Eye (tissue), 1 donor: ENCODE data around the gene NUBP1.
"Not testable (repeated sequence)": the region's sequence is repeated elsewhere in the genome, so short reads cannot be mapped to it uniquely, and the experiment has no call there.

Experiments used
- DNase-seq: peaks from one replicate; pipeline ENCODE4 v3.0.0-alpha.2; 2015

Gene NUBP1

DNA sequence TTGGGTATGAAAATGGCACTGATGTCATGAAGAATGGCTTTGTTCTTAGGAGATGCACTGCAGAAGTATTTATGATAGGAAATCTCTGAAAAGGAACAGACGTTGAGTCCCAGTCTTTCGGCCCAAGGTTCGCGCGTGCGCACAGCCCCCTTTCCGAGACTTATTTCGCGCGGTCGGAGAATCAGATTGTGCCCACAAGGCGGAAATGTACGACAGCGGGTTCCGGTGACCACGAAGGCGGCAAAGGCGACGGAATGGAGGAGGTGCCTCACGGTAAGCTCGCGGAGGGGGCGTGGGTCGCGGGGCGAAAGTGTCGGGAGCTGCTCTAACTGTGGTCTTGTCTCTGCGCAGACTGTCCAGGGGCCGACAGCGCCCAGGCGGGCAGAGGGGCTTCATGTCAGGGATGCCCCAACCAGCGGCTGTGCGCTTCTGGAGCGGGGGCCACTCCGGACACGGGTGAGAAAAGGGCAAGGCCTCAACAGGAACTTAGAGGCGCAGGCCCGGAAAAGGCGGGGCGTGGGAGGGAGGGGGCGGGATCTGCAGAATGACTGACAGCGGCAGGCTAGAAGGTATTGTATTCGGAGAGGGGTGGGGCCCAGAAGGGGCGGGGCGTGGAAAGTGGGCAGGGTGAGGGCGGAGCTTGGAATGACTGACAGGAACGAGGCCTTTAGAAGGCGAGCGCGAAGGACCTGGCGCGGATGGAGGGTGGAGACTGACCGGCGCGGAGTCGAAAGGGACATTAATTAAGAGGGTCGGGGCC is at the start of gene NUBP1:
Gene NUBP1, plus strand, starts transcription at position 233 of the 760 bp plus-strand sequence. Its CDS starts 22 bp downstream, at position 255.
- peak; percentile 99 for DNase-seq

DNA sequence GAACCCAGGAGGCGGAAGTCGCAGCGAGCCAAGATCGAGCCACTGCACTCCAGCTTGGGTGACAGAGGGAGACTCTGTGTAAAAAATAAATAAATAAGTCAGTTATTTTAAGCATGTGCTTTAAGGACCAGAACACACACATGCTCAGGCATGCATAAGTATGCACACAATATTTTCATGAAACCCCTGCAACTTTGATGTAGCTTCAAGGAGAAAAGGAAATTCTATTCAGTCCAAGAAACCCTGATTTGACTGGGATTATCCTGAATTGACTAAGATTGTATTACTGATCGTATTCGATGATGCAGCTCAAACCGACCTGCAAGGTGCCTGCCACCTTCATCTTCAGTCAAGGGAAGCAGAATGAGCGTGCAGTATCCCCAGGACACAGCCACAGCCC is 49.8 kb upstream of the NUBP1 start:
- DNase-seq, result no peak

DNA sequence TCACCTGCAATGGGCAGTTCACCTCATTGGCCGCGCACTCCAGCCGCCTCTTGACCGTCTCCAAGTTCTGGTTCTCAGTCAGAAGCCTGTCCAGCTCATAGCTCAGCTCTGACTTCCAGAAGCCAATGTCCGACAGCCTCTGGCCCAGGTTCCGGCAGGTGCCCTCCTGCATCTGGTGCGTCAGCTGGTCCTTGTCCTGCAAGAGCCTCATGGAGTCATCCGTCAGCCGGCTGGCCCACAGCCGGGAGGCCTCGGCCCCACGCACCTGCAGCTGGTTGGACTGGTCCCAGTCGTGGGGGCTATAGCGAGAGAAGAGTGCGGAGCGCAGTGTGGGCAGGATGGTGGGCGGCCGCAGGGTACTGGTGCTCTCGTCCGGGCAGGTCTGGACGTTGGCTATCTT is 49.3 kb upstream of the NUBP1 start:
- DNase-seq, result no peak

DNA sequence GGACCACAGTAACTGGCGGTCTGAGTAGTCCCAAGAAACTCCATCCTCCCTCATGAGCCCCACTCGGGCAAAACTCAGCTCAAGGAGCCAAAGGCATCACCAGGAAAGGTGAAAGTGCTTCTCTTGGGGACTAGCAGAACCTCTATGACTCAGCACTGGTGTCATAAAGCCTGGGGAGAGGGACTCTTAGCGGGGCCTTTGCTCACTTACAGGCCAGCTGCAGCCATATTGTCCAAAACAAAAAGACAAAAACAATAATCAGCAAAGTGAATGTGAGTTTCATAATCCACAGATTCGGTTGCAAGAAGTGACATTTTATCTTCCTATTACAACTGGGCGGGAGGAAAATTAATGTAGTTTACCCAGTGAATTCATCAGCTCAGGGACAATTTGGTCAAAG is 48.8 kb upstream of the NUBP1 start, which contains the start of gene TEKT5:
Gene TEKT5, minus strand, starts transcription at position 101 of the 400 bp plus-strand sequence. Its CDS starts 57 bp downstream, at position 44.
- no peak for DNase-seq

DNA sequence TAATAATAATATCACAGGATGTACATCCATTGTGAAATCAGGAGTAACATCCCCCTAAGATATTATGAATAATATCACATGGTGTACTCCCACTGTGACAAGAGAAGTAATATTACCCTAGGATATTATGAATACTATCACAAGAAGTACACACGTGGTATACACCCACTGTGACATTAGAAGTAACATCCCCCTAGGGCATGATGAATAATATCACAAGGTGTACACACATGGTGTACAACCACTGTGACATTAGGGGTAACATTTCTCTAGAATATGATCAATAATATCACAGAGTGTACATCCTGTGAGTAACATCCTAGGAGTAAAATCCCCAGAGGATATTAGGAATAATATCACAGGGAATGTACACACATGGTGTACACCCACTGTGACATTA is 43.9 kb upstream of the NUBP1 start:
- no peak for DNase-seq

DNA sequence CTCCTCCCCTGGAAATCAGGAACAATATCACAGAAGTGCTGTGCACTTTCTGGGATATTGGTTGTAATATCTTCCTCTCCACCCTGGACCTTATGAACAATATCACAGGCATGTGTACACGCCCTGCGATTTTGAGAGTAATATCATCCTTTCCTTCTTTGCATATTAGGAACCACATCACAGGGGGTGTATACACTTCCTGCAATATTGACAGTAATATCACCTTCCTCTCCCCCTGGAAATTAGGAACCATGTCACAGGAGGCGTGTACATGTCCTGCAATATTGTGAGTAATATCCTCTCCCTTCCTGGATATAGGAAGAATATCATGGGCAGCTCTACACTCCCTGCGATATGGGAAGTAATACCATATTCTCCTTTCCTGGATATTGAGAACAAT is 34.7 kb upstream of the NUBP1 start:
- no peak for DNase-seq

DNA sequence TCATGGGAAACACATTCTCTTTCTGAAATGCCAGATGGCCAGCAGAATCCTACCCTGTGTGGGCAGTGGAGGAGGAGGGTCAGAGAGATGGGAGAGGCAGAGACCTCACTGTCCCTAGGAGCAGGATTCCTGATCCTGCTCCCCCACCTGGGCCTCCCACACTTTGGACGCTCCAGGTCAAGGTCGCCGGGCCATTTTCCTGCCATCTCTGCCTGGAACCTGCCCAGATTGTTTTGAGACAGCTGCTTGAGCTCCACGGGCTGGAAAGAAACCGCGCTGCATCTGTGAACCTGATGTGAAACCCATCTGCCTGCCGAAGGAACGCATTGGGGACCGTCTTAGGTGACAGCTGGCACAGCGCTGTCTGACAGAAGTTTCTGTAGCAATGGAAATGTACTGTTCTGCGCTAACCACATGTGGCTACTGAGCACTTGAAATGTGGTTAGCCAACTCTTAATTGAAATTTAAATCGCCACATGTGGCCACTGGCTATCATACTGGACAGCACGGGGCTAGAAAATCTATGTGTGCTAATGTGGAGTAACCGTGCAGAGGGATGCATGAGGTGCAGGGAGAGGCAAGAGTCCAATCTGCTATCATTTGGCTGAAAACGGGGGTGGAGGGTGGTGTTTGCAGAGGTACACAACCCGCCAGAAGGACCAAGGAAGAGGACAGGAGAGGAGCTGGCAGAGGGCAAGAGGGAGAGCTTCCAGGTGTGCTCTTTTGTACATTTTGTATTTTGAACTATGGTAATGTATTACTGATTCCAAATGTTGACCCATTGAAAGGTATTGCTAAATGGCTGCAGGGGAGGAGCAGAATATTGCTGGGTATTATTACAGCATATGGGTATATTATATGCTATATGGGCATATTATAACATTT is 15.4 kb upstream of the NUBP1 start:
- peak; percentile 49 for DNase-seq

DNA sequence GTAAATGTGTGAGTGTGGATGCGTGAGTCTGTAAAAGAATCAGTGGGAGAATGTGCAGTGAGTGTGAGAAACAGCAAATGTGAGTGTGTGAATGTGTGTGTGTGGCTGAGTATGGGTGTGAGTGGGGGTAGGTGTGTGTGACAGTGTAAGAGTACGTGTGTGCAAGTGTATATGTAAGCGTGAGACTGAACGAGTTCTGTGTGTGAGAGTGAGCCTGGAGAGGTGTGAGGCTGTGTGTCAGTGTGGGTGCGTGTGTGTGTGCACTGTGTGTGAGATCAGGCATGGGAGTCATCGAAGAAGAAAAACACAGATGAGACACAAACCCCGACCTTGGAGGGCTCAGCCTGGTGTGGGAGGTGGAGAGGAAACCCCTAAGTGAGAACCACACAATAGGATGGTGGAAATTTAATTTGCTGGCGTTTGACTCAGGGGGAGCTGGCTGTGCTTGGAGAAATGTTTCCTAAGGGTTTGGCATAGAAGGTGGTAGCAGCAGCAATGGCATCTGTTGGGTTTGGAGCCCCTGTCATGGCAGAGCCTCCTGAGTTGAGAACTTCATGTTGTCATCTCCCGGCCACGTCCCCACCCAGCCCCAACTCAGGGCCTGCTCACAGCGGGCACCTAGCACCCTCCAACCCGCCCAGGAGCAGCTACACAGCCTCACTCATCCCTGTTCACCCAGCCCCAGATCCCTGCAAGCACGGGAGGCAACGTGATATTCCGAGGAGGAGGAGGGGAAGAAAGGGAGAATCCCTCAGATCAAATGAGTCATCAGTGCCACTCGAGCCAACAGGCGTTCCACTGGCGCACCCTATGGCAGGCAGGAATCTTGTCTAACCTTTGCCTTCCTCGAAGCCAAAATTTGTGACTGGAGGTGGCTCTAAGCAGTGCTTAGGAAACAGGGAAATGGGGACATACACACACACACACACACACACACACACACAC is 14.3 kb upstream of the NUBP1 start:
- no peak for DNase-seq

DNA sequence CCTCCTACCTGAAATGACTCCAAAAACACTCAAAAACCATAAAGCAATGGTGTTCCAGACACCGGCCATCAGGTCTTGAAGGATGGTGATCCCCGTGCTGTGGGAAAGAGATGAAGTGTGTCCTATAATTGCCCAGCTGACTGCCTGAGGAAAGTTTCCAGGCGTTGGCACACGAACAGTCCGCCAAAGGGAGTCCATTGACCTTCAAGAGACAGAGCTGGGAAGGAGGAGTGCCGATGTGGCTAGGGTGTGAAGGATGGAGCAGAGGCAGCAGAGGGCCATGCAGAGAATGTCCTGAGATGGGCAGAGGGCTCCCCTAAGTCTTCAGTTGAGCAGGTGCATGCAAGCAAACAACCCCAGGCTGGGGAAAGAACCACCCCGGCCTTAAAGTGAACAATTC is 11.9 kb upstream of the NUBP1 start:
- DNase-seq, result no peak

DNA sequence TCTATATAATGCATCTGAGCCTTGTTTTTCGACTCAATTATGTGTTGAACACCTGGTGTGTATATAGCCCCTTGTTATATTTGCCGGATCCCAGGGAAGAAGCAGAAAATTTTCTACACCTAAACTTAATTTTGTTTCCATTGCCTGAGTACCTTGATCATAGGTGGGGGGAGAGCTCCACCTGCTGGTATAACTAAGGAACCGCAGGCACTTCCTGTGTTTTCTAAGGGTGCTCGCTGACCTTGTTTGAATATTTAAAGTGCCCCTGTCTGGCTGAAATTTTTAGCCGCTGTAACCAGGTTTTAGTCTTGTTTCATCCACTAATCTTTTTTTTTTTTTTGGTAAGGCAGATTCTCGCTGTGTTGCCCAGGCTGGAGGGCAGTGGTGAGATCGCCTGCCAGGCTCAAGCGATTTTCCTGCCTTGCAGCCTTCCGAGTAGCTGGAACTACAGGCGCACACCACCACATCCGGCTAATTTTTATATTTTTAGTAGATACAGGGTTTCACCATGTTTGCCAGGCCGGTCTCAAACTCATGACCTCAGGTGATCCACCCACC is 6.5 kb upstream of the NUBP1 start:
- peak; percentile 90 for DNase-seq

DNA sequence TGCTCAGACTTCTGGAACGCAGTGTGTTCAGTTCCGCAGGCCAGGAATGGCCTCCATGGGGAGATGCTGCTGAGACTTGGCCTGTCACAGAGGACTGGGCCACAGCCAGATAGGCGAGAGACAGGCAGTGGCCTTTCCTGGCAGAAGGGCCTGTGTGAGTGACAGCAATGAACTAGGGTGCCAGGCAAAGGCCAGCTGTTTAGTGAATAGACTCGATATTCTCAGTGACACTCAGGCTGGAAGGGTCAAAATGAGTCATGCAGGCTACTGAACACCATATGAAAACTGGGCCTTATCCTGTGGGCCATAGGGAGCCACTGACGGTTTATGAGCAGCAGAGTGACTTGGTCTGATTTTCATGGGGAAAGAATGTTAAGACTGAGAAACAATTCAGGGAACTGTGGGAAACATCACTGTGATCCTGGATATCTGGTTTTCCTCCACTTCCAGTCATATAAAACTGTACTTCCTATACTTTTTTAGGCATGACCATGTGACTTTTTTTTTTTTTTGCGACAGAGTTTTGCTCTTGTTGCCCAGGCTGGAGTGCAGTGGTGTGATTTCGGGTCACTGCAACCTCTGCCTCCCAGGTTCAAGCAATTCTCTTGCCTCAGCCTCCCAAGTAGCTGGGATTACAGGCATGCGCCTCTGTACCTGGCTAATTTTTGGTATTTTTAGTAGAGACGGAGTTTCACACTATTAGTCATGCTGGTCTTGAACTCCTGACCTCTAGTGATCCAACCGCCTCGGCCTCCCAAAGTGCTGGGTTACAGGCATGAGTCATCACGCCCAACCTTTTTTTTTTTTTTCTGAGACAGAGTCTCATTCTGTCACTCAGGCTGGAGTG is 5.2 kb upstream of the NUBP1 start:
- no peak for DNase-seq

DNA sequence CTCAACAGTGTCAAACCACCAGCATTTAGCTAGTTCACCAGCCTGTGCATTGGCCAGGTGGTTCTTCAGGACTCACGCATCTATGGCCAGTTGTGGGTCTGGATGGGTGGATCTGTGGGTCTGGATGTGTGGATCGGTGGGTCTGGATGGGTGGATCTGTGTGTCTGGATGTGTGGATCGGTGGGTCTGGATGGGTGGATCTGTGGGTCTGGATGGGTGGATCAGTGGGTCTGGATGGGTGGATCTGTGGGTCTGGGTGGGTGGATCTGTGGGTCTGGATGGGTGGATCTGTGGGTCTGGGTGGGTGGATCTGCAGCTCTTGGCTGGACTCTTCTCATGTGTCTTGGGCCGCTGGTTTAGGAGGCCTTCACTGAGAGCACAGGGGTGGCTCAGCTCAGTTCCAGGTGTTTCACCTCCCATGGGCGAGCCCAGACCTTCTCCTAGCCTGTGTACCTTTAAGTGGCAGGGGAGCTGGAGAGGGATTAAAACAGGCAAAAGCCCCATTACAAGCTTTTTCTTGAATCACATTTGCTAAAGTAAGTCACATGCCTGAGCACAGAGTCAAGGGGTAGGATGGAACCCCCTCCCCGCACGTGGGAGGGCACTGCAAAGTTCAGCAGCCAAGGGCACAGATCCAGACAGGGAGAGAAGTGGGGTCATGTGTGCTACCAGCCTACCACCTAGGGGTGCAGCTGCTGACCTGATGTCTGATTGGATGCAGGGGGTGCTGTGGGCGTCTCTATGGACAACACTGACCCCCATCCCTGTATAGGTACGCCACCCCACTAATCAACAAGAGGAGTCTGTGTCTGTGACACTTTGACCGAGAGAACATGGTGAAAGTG is 3.4 kb upstream of the NUBP1 start:
- DNase-seq, result no peak

DNA sequence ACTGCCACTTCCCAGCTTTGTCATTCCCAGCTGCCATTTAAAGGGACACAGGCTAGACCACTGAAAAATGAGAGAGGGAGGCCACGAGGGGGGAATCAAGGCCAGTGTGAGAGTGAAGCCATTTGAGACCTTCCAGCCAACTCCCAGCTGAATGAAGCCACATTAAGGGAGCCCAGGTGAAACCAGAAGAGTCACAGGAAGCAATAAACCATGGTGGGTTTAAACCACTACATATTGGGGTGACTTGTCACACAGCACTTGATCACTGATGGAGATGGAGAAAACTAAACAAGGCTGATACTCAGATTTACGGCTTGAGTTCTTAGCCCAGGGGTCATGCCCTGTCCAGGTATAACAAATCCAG is 2.8 kb upstream of the NUBP1 start:
- no peak for DNase-seq

DNA sequence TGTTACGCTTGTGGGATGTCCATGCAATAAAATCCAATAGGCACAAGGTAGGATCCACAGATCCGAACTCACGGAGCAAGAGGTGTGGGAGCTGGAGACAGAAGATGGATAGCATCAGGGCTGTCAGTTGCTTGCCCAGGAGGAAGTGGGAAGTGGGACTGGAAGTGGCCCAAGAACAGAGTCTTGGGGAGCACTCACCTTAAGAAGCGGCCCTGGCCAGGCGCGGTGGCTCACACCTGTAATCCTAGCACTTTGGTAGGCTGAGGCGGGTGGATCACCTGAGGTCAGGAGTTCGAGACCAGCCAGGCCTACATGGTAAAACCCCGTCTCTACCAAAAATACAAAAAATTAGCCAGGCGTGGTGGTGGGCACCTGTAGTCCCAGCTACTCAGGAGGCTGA is 2.4 kb upstream of the NUBP1 start:
- not testable (repeated sequence) for DNase-seq

DNA sequence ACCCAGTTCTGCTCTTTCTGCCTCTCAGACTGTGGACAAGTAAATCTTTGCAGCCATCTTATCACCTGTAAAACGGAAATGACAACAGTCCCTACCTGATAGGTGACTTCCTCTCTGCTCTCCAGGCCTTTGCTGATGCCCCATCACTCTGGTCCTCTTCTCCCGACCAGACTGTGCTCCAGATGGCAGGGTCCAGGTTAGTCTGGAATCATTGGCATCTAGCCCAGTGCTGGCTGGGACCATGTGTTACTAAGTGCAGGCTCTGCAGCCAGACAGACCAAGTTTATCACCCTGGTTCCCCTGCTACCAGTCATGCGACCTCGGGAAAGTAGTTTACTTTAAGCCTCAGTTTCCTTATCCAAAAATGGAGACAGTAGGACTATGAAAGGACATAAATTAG is 1.8 kb upstream of the NUBP1 start:
- no peak for DNase-seq

DNA sequence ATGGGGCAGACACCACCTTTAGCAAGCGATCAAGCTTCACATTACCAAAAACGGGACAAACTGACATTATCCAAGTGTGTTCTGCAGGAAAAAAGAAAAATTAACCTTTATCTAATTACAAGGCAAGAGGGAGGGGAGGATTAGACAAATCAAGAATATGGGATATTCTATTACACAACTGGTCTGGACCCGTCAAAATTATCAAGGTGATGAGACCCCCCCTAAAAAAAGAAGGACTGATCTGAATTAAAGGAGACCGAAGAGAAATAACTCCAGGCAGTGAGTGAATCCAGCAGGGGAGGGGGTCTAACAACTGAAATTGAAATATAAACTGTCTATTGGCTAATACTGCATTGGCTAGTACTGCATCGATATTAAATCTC is 424 bp upstream of the NUBP1 start:
- no peak for DNase-seq

DNA sequence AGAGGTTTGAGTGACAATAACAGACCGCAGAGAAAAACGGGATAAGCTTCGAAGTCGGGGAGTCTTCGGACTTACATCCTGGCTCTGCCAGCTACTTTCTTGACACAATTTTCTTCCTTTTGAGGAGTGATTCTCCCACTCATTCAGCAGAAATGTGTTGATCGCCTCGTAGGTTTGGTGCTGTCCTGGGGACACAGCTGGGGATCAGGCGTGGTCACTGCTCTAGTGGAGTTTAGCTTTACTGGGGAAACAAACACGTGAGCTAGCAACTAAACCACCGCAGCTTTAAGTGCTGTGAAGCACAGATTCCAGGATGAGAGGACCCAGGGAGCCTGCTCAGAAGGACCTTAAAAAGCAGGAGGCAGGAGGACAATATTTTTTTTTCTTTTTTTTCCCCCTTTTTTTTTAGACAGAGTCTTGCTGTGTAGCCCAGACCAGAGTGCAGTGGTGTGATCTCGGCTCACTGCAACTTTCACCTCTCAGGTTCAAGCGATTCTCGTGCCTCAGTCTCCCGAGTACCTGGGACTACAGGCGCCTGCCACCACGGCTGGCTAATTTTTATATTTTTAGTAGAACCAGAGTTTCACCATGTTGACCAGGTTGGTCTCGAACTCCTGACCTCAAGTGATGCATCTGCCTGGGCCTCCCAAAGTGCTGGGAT is 858 bp downstream of the NUBP1 start:
- DNase-seq, result no peak

DNA sequence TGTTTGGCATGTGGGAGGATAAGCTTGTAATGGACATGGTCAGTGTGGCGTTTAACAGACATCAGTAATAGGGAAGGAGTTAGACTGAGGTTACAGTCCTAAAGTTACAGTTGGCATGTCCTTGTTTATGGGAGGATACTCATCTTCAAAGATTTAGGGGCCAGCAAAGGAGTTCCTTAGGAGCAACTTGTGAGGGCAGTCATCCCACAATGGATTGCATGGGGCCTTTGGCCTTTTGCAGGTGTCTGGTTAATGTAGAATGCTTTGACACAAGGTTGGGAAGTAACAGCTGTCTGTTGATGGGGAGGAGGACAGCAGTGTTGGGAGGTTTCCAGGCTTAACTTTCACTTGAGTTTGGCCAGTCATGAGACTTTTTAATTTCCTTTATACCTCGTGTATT is 2.2 kb downstream of the NUBP1 start:
- DNase-seq, result no peak

DNA sequence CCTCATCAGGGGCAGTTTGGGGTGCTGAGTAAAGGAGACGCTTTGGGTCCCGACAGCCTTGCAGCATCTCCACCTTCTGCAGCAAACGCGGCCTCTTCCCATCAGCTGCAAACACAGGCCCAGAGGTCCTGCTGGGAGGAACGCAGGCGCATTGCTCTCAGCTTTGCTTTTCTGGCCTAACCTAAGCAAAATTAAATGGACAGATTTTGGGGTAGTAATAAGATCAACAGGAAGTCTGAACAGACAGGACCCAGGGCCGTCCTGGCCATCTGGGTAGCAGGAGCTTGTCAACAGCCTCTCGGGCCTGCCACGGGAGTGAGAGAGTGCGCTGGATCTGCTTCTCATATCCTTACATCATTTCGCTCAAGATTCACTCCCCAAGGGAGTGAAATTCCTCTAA is 7.2 kb downstream of the NUBP1 start:
- no peak for DNase-seq

DNA sequence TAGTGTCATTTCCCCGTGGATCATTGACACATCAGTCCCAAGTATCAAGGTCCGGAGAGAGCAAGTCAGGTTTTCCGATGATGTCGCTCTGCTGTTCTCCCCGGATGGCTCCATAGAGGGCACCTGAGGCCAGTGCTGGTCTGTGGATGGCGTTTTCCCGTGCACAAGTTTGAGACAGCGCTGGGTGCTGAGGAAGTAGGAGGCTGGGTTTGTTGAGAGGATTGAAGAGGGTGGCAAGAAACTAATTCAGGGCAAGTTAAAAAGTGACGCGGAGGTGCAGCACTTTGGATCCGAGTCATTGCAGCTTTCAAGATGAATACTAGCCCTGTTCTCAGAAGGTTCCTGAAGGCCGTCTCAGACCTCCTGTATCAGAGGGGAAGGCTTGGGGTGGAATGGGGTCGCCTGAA is 7.7 kb downstream of the NUBP1 start:
- DNase-seq, result no peak
